HCT116 (cell line): Measurements from ENCODE around the gene FAM210B.

Experiments
- CEBPB ChIP-seq: IDR thresholded peaks from 2 replicates; pipeline ENCODE4 v1.6.1; 2012; ENCODE audit warnings: low read depth
- EGR1 ChIP-seq: IDR thresholded peaks from 2 replicates; pipeline ENCODE4 v1.6.1; 2012; ENCODE audit warnings: low read depth
- ELF1 ChIP-seq: IDR thresholded peaks from 2 replicates; pipeline ENCODE4 v1.6.1; 2012; ENCODE audit warnings: low read depth, borderline replicate concordance
- EZH2 ChIP-seq: fragments of 200-600 bp; sonication (generic); IDR thresholded peaks from 2 replicates; pipeline ENCODE4 v1.6.1; 2017; ENCODE audit warnings: antibody characterized with exemption, mixed run types
- EZH2phosphoT487 ChIP-seq: fragments of 200-600 bp; IDR thresholded peaks from 2 replicates; pipeline ENCODE4 v1.6.1; 2018; ENCODE audit warnings: antibody characterized with exemption, borderline replicate concordance
- POLR2A ChIP-seq: IDR thresholded peaks from 2 replicates; pipeline ENCODE4 v1.7.0; 2011; ENCODE audit warnings: borderline replicate concordance; ENCODE audit not compliant: insufficient read depth, insufficient read length; ENCODE audit errors: extremely low read depth
- POLR2AphosphoS5 ChIP-seq: IDR thresholded peaks from 2 replicates; pipeline ENCODE4 v1.6.1; 2011; ENCODE audit warnings: mild to moderate bottlenecking, low read depth, low read length, moderate library complexity
- RAD21 ChIP-seq: IDR thresholded peaks from 2 replicates; pipeline ENCODE4 v1.6.1; 2012; ENCODE audit warnings: low read depth, mild to moderate bottlenecking
- SRF ChIP-seq: IDR thresholded peaks from 2 replicates; pipeline ENCODE4 v1.6.1; 2012; ENCODE audit warnings: low read depth
- TF ChIP-seq, protein P1 (sequence below), 3 experiments: fragments of 200-600 bp in 1 of 3; sonication (generic) in 1 of 3; IDR thresholded peaks in 2 of 3; conservative IDR thresholded peaks in 1 of 3; 2 replicates each; pipeline ENCODE4 v1.5.1; 2012 to 2017; ENCODE audit warnings: low read depth in 2 of 3, low read length in 2 of 3, antibody characterized with exemption in 1 of 3, borderline replicate concordance in 1 of 3, control low read depth in 1 of 3, mild to moderate bottlenecking in 1 of 3, mixed read lengths in 1 of 3, mixed run types in 1 of 3, moderate library complexity in 1 of 3; ENCODE audit not compliant: insufficient read depth in 1 of 3
- TF ChIP-seq, protein P2 (sequence below): IDR thresholded peaks from 2 replicates; pipeline ENCODE4 v1.6.1; 2012; ENCODE audit warnings: low read depth

DNA sequence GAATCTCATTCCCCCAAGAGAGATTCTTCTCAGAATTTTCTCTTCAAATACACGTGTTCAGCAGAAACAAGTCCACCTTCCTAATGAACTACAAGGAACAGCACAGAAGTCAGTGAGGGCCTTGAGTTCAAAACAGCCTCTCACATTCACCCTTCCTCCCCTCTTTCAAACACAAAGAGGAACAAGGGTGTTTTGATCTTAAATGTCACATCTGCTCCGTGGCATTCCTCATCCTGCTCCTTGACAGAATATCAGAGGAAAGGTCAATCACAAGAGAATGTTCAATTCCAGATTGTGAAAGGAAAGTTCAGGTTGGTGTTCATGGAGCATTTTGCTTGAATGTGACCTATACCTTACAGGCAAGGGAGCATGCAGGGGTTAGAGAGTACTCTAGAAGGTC, 35.6 kb upstream of the FAM210B start:
- TF ChIP-seq CEBPB (no peak), RAD21 (no peak), EZH2 (no peak), EGR1 (no peak), POLR2A (no peak), ELF1 (no peak), EZH2phosphoT487 (no peak), SRF (no peak), POLR2AphosphoS5 (no peak)
- TF ChIP-seq, protein P1, sequence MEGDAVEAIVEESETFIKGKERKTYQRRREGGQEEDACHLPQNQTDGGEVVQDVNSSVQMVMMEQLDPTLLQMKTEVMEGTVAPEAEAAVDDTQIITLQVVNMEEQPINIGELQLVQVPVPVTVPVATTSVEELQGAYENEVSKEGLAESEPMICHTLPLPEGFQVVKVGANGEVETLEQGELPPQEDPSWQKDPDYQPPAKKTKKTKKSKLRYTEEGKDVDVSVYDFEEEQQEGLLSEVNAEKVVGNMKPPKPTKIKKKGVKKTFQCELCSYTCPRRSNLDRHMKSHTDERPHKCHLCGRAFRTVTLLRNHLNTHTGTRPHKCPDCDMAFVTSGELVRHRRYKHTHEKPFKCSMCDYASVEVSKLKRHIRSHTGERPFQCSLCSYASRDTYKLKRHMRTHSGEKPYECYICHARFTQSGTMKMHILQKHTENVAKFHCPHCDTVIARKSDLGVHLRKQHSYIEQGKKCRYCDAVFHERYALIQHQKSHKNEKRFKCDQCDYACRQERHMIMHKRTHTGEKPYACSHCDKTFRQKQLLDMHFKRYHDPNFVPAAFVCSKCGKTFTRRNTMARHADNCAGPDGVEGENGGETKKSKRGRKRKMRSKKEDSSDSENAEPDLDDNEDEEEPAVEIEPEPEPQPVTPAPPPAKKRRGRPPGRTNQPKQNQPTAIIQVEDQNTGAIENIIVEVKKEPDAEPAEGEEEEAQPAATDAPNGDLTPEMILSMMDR (IDR thresholded peaks at IDR 0.05 in 2 of 3, conservative IDR thresholded peaks at IDR 0.05 in 1 of 3; ENCODE audit: borderline replicate concordance in 1 of 3, insufficient read depth in 1 of 3, low read depth in 2 of 3, low read length in 2 of 3), result no peak
- TF ChIP-seq, protein P2, sequence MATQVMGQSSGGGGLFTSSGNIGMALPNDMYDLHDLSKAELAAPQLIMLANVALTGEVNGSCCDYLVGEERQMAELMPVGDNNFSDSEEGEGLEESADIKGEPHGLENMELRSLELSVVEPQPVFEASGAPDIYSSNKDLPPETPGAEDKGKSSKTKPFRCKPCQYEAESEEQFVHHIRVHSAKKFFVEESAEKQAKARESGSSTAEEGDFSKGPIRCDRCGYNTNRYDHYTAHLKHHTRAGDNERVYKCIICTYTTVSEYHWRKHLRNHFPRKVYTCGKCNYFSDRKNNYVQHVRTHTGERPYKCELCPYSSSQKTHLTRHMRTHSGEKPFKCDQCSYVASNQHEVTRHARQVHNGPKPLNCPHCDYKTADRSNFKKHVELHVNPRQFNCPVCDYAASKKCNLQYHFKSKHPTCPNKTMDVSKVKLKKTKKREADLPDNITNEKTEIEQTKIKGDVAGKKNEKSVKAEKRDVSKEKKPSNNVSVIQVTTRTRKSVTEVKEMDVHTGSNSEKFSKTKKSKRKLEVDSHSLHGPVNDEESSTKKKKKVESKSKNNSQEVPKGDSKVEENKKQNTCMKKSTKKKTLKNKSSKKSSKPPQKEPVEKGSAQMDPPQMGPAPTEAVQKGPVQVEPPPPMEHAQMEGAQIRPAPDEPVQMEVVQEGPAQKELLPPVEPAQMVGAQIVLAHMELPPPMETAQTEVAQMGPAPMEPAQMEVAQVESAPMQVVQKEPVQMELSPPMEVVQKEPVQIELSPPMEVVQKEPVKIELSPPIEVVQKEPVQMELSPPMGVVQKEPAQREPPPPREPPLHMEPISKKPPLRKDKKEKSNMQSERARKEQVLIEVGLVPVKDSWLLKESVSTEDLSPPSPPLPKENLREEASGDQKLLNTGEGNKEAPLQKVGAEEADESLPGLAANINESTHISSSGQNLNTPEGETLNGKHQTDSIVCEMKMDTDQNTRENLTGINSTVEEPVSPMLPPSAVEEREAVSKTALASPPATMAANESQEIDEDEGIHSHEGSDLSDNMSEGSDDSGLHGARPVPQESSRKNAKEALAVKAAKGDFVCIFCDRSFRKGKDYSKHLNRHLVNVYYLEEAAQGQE, result no peak
